SIG-M5 treated with dmso at 0.1 percent for 504 hours (cell line): Measurements from ENCODE around the gene HSPB6.
"Not testable (repeated sequence)": the region's sequence is repeated elsewhere in the genome, so short reads cannot be mapped to it uniquely, and the experiment has no call there.

Experiments
- DNase-seq: peaks from one replicate; lab custom pipeline; 2025; ENCODE audit not compliant: unreplicated experiment; lab: John Stamatoyannopoulos, UW

HSPB6 gene

DNA sequence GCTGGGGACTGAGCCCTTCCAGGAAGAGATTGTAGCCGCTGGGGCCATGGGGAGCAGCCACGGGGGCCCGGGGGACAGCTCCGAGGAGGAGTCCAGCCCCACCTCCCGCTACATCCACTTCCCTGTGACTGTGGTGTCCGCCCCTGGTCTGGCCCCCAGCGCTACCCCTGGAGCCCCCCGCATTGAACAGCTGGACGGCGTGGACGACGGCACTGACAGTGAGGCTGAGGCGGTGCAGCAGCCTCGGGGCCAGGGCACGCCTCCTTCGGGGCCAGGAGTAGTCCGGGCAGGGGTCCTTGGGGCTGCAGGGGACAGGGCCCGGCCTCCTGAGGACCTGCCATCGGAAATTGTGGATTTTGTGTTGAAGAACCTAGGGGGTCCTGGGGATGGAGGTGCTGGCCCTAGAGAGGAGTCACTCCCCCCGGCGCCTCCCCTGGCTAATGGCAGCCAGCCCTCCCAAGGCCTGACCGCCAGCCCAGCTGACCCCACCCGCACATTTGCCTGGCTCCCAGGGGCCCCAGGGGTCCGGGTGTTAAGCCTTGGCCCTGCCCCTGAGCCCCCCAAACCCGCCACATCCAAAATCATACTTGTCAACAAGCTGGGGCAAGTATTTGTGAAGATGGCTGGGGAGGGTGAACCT is 24.2 kb downstream of the HSPB6 start:
- no peak for DNase-seq

DNA sequence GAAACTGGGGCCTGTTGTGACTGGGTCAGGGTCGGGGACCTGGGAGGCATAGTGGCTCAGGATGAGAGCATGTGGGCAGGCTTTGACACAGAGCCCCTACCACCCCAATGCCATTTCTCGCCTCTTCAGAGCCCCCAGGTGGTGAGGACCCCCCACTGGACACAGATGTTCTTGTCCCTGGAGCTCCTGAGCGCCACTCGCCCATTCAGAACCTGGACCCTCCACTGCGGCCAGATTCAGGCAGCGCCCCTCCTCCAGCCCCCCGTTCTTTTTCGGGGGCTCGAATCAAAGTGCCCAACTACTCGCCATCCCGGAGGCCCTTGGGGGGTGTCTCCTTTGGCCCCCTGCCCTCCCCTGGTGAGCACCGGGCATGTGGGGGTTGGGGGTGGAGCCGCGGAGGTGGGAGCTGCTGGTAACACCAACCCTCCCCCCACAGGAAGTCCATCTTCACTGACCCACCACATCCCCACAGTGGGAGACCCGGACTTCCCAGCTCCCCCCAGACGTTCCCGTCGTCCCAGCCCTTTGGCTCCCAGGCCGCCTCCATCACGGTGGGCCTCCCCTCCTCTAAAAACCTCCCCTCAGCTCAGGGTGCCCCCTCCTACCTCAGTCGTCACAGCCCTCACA is 24.9 kb downstream of the HSPB6 start:
- DNase-seq: no peak

DNA sequence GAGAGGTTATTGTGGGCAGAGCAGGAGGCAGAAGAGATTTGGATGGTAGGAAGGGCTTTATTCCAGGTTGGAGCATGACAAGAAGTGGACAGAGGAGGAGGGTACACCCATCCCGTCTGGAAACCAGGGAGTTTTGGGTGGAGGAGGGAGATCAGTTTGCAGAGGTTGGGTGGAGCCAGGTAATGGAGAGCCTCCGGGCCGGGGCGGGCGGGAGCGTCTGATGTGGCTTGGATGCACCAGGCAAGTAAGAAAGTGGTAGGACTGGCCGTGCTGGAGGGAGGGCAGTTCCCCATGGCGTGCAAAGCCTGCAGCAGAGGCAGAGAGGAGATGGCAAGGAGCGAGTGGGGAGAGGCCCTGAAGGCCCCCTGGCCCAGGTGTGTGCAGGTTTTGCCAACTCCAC is 25.5 kb downstream of the HSPB6 start:
- DNase-seq: peak; percentile 9

DNA sequence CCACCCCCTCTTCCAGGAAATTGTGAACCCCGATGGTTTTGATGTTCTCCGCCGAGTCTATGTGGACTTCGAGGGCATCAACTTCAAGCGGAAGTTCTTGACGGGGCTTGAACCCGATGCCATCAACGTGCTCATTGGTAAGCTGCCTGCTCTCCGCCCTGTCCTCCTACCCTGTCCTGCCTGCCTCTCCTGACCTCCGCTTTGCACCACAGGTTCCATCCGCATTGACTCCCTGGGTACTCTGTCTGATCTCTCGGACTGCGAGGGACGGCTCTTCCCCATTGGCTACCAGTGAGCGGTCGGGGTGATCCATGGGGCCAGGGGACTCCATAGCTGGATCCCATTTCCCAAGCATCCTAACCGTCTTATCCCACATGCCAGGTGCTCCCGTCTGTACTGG is 26.5 kb downstream of the HSPB6 start:
- no peak for DNase-seq

DNA sequence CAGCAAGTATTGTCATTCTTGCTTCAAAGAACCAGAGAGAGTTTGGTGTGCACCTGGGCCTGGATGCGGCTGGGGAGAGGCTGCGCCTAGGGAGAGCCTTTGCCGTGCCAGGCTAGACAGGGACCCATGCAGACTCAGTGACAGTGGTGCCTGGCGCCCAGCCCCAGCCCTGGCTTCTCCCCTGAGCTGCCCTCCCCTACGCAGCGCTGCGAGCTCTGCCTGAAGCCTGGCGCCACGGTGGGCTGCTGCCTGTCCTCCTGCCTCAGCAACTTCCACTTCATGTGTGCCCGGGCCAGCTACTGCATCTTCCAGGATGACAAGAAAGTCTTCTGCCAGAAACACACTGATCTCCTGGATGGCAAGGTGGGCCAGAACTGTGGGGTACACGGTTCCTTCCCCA is 27.1 kb downstream of the HSPB6 start:
- no peak for DNase-seq

DNA sequence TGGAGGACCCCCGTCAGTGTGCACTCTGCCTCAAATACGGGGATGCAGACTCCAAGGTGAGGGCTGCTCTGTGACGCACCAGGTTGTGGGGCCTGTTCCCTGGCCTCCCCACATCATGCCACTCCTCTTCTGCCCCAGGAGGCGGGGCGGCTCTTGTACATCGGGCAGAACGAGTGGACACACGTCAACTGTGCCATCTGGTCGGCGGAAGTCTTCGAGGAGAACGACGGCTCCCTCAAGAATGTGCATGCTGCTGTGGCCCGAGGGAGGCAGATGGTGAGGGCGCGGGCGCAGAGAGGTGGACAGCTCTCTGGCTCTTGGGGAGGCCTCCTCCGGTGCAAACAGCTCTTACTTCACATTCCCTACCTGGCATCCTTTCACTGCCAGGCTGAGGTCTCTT is 27.8 kb downstream of the HSPB6 start:
- no peak for DNase-seq

DNA sequence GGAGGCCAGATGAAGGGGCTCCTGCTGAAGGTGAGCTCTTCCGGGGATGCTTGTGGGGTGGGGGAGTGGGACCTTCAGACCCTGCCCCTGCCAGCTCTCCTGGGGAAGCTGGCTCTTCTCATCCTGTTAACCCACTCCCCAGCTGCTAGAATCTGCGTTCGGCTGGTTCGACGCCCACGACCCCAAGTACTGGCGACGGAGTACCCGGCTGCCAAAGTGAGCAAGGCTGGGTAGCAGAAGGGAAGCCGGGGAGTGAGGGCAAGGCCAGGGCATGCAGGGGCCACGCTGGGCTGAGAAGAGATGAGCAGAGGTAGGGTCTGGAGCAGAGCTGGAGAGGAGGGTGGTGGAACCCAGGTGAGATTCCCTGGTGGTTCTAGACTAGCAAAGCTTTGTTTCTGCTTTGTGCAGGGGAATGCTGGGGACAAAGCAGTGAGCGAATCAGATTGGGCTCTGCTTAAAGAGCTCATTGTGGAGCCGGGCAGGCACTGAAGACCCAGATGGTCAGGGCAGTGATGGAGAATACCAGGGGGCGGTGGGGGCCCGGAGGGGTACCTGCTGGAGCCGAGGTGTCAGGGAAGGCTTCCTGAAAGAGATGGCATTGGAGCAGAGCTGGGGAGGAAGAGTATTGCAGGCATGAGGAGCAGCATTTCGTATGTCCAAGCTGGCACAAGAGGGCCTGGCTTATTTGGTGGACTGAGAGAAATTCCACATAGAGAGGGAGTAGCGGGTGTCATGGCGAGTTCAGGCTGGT is 28.7 kb downstream of the HSPB6 start:
- DNase-seq: no peak

DNA sequence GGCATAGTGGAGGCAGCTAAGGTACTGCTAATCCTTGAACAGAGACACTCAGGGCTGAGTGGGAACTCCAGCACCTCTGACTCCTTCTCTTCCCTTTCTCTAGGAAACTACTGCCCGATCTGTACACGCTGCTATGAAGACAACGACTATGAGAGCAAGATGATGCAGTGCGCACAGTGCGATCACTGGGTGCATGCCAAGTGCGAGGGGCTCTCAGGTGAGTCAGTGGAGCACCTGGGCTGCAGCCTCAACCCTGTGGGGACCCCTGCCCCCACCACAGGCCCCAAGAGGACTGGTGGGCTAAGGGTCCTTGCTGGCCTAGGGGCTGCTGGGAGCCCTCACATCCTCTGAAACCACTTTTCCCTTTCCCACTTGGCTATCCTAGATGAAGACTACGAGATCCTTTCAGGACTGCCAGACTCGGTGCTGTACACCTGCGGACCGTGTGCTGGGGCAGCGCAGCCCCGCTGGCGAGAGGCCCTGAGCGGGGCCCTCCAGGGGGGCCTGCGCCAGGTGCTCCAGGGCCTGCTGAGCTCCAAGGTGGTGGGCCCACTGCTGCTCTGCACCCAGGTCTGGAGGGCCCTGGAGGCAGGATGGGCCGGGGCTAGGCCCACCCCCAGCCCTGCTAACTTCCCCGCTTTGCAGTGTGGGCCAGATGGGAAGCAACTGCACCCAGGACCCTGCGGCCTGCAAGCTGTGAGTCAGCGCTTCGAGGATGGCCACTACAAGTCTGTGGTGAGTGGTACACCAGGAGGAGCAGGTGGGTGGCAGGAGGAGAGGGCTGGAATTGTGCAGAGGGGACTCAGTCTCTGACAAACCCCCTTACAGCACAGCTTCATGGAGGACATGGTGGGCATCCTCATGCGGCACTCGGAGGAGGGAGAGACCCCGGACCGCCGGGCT is 29.5 kb downstream of the HSPB6 start:
- DNase-seq: no peak

DNA sequence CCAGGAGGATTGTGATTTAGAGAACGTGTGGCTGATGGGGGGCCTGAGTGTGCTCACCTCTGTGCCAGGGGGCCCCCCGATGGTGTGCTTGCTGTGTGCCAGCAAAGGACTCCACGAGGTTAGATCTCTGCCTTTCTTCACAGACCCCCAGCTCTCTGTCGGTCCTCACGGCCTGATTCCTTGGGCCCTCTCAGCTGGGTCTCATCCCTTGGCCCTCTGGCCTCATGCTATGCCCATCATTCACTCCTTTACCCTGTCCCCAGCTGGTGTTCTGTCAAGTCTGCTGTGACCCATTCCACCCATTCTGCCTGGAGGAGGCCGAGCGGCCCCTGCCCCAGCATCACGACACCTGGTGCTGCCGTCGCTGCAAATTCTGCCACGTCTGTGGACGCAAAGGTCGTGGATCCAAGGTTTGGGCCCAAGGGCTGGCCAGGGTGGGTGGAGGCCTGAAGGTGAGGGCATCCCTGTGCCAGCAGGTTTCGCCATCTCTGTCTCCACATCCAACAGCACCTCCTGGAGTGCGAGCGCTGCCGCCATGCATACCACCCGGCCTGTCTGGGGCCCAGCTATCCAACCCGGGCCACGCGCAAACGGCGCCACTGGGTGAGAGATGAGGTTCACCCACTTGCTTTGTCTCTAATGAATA is 31.5 kb downstream of the HSPB6 start:
- DNase-seq: no peak

DNA sequence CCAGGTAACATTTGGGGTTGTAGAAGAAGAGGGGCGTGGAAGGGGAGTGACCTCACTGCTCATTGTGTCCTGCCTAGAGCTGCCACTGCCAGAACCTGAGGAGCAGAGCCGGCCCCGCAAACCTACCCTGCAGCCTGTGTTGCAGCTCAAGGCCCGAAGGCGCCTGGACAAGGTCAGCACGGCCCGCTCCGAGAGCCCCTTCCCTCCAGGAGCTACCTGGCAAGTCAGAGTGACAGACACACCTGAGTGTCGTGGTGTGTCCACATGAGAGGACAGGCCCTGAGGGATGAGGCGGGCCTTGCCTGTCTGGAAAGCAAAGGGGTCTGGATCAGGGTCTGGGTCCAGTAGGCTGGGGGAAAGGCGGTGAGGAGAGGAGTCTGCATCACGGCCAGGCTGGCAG is 32.3 kb downstream of the HSPB6 start:
- no peak for DNase-seq

DNA sequence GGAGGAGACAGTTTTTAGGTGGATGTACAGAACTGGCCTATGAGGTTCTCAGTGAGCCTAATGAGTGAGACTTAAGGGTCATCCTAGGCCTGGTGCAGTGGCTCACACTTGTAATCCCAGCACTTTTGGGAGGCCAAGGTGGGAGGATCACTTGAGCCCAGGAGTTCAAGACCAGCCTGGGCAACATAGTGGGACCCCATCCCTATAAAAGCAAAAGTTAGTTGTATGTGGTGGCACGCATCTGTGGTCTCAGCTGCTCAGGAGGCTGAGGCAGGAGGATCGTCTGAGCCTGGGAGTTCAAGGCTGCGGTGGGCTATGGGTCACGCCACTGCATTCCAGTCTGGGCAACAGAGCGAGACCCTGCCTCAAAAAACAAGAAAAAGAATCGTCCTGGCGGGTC is 32.7 kb downstream of the HSPB6 start:
- DNase-seq: not testable (repeated sequence)

DNA sequence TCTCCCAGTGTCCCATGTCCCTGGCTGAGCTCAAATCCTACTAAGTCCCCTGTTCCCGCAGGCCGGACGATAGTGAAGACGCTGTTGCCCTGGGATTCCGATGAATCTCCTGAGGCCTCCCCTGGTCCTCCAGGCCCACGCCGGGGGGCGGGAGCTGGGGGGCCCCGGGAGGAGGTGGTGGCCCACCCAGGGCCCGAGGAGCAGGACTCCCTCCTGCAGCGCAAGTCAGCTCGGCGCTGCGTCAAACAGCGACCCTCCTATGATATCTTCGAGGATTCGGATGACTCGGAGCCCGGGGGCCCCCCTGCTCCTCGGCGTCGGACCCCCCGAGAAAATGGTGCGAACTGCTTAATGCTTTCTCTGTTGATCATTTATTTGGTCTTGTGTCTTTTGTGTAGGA is 33.2 kb downstream of the HSPB6 start:
- DNase-seq: no peak

DNA sequence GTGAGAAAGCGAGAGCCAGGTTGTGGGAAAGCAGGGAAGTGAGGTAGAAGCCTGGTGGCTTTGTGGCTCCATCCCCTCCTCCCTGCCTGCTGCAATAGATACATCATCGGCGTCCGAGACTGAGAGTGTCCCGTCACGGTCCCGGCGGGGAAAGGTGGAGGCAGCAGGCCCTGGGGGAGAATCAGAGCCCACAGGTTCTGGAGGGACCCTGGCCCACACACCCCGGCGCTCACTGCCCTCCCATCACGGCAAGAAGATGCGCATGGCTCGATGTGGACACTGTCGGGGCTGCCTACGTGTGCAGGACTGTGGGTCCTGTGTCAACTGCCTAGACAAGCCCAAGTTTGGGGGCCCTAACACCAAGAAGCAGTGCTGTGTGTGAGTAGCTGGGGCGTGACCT is 33.9 kb downstream of the HSPB6 start:
- DNase-seq: no peak

DNA sequence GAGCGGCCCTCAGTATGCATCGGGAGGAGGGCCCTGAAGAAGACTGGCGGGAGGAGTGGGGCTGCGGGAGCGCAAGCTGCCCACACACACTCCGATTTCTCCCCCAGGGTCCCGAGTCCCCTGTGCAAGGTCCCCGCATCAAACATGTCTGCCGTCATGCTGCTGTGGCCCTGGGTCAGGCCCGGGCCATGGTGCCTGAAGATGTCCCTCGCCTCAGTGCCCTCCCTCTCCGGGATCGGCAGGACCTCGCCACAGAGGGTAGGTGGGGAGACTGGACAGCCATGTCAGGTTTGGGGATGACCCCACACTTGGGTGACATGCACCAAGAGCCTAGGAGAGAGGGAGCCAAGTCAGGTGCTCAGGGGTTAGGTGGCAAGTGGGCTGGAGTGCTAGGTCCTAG is 34.4 kb downstream of the HSPB6 start:
- no peak for DNase-seq

DNA sequence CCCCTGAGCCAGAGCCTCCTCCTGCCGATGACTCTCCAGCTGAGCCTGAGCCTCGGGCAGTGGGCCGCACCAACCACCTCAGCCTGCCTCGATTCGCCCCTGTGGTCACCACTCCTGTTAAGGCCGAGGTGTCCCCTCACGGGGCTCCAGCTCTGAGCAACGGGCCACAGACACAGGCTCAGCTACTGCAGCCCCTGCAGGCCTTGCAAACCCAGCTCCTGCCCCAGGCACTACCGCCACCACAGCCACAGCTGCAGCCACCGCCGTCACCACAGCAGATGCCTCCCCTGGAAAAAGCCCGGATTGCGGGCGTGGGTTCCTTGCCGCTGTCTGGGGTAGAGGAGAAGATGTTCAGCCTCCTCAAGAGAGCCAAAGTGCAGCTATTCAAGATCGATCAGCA is 35.5 kb downstream of the HSPB6 start:
- DNase-seq: no peak

DNA sequence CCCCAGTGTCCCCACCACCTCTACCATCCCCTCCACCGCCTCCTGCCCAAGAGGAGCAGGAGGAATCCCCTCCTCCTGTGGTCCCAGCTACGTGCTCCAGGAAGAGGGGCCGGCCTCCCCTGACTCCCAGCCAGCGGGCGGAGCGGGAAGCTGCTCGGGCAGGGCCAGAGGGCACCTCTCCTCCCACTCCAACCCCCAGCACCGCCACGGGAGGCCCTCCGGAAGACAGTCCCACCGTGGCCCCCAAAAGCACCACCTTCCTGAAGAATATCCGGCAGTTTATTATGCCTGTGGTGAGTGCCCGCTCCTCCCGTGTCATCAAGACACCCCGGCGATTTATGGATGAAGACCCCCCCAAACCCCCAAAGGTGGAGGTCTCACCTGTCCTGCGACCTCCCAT is 36.2 kb downstream of the HSPB6 start:
- DNase-seq: no peak

DNA sequence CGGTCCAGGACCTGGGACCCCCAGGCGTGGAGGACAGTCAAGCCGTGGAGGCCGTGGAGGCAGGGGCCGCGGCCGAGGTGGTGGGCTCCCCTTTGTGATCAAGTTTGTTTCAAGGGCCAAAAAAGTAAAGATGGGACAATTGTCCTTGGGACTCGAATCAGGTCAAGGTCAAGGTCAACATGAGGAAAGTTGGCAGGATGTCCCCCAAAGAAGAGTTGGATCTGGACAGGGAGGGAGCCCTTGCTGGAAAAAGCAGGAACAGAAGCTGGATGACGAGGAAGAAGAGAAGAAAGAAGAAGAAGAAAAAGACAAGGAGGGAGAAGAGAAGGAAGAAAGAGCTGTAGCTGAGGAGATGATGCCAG is 36.7 kb downstream of the HSPB6 start:
- no peak for DNase-seq

DNA sequence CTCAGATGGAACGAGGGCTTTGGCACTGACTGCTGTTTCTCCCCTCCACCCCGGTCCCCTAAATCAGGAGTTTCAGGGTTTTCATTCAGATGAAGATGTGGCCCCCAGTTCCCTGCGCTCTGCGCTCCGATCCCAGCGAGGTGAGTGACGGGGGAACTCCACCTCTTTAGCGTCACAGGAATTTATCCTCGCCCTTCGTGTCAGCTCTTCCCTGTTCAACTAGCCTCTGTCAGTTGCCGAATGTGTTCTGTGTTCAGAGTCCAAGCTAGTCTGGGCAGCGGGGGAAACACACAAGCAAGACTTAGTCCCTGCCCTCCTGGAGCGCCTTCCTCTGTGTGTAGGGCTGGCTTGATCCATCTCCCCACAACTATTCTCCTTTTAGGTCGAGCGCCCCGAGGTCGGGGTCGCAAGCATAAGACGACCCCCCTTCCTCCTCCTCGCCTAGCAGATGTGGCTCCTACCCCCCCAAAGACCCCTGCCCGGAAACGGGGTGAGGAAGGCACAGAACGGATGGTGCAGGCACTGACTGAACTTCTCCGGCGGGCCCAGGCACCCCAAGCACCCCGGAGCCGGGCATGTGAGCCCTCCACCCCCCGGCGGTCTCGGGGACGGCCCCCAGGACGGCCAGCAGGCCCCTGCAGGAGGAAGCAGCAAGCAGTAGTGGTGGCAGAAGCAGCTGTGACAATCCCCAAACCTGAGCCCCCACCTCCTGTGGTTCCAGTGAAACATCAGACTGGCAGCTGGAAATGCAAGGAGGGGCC is 37.2 kb downstream of the HSPB6 start:
- no peak for DNase-seq

DNA sequence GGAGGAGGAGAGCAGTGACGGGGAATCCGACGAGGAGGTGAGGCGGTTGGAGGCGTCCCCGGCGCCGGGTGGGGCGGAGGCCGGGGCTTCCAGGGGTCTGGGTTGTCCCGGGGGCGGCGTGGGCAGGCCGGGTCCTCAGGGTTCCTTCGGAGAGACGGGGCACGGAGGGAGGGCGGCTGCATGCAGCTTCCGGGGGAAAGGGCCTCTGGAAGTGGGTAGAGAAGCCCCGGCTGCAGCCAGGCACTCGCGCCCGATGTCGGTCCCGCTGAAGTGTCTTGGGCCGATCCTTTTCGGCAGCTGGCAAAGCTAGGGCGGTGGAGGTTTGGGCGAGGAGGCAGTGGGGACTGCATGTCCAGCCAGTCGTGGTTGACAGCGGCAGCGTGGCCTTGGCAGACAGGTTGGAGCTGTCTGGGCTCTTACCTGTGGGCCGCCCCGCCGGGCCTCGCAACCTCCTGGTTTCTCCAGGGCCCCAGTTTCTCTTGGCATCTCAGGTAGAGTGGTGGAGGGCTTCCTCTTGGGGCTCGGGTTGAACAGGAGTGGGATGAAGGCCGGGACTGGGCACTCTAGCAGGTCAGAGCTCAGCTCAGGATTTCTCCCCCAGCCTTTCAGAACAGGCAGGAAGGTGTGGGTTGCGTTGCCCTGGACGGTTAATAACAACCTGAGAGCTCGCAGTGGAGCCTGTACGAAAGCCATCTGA is 38.3 kb downstream of the HSPB6 start:
- DNase-seq: no peak
